Prostate gland (tissue), 2 donors: ENCODE measurements around the gene MVP.
"Not testable (repeated sequence)": the region's sequence is repeated elsewhere in the genome, so short reads cannot be mapped to it uniquely, and the experiment has no call there.

Source experiments
- POLR2A ChIP-seq: fragments of 450-650 bp; IDR thresholded peaks from one replicate; pipeline ENCODE4 v1.6.1; 2016; ENCODE audit warnings: antibody characterized with exemption, mild to moderate bottlenecking
- POLR2AphosphoS5 ChIP-seq: sonication (generic); formaldehyde crosslinking; IDR thresholded peaks from one replicate; pipeline ENCODE4 v1.6.1; 2017; ENCODE audit warnings: antibody characterized with exemption
- TF ChIP-seq, protein P1 (sequence below), 4 experiments: fragments of 200-600 bp in 2 of 4; fragments of 450-650 bp in 2 of 4; sonication (generic) in 2 of 4; IDR thresholded peaks; 1 replicate in 3 of 4; 2 replicates in 1 of 4; pipeline ENCODE4 v1.5.1; 2016 to 2019; ENCODE audit warnings: antibody characterized with exemption in 4 of 4, mild to moderate bottlenecking in 2 of 4, moderate library complexity in 2 of 4

DNA sequence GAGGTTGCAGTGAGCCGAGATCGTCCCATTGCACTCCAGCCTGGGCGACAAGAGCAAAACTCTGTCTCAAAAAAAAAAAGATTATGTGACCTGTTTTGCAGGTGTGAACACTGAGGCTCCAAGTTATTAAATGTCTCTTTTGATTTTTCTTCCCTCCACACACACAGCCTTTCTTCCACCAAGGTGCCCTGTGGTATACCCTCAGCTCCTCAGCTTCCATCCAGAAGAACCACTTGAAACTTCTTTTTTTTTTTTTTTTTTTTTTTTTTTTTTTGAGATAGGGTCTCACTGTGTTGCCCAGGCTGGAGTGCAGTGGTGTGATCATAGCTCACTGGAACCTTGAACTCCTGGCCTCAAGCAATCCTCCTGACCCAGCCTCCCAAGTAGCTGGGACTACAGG, 69.1 kb downstream of the MVP start:
- not testable (repeated sequence) for TF ChIP-seq POLR2AphosphoS5, POLR2A
- TF ChIP-seq, protein P1, sequence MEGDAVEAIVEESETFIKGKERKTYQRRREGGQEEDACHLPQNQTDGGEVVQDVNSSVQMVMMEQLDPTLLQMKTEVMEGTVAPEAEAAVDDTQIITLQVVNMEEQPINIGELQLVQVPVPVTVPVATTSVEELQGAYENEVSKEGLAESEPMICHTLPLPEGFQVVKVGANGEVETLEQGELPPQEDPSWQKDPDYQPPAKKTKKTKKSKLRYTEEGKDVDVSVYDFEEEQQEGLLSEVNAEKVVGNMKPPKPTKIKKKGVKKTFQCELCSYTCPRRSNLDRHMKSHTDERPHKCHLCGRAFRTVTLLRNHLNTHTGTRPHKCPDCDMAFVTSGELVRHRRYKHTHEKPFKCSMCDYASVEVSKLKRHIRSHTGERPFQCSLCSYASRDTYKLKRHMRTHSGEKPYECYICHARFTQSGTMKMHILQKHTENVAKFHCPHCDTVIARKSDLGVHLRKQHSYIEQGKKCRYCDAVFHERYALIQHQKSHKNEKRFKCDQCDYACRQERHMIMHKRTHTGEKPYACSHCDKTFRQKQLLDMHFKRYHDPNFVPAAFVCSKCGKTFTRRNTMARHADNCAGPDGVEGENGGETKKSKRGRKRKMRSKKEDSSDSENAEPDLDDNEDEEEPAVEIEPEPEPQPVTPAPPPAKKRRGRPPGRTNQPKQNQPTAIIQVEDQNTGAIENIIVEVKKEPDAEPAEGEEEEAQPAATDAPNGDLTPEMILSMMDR (IDR thresholded peaks at IDR 0.05) = not testable (repeated sequence)
